B cell (primary cell): ENCODE results near the gene TRAP1. TPM values are rescaled to one million over a fixed set of nuclear protein-coding genes. Genes with fewer than 3 reads are reported as not detected.

Source experiments
- ATAC-seq: fragments of 200-7000 bp; cut with Tn5 transposase; one replicate; pipeline ENCODE4 v1.10.0; 2021; ENCODE audit warnings: low read depth, mild to moderate bottlenecking, moderate number of reproducible peaks, moderate library complexity
- CTCF ChIA-PET: fragments of 350-600 bp; sonication (Branson Sonifier 250); formaldehyde crosslinking; loops from one replicate; lab custom pipeline; 2021; ENCODE audit warnings: antibody characterized with exemption, inconsistent platforms; lab: Charles Lee
- POLR2A ChIA-PET: fragments of 350-600 bp; sonication (Branson Sonifier 250); formaldehyde crosslinking; loops from one replicate; lab custom pipeline; 2021; ENCODE audit warnings: antibody characterized with exemption; lab: Charles Lee
- DNase-seq: peaks from one replicate; pipeline ENCODE4 v3.0.0; 2013
- H2AFZ ChIP-seq: 2 replicates; pipeline ENCODE4 v1.6.1; 2012; ENCODE audit warnings: mild to moderate bottlenecking, low read depth, low read length; ENCODE audit not compliant: insufficient read depth, poor library complexity, severe bottlenecking
- H3K27ac ChIP-seq, 2 donors: 1 replicate in 1 of 2; 2 replicates in 1 of 2; pipeline ENCODE4 v1.5.1; 2012 to 2013; ENCODE audit warnings: low read length in 2 of 2, mild to moderate bottlenecking in 2 of 2, moderate library complexity in 1 of 2
- H3K27me3 ChIP-seq, 4 experiments: fragments of 200-600 bp in 1 of 4; sonication (generic) in 1 of 4; replicated peaks in 1 of 4; 1 replicate in 2 of 4; 2 replicates in 2 of 4; pipeline versions ENCODE4 v1.6.1 to v1.7.0; 2013 to 2016; ENCODE audit warnings: low read length in 3 of 4, mild to moderate bottlenecking in 2 of 4, mixed read lengths in 1 of 4, moderate library complexity in 1 of 4; ENCODE audit not compliant: insufficient read depth in 4 of 4, control insufficient read depth in 3 of 4; ENCODE audit errors: control extremely low read depth in 1 of 4
- H3K36me3 ChIP-seq, 2 experiments: replicated peaks in 1 of 2; 1 replicate in 1 of 2; 2 replicates in 1 of 2; pipeline versions ENCODE4 v1.6.1 to v1.7.1; 2013; ENCODE audit warnings: low read length in 1 of 2; ENCODE audit not compliant: insufficient read depth in 2 of 2, control insufficient read depth in 1 of 2; ENCODE audit errors: control extremely low read depth in 1 of 2, extremely low read depth in 1 of 2
- H3K4me1 ChIP-seq, 2 donors: fragments of 200-600 bp in 1 of 2; sonication (generic) in 1 of 2; 1 replicate in 1 of 2; 2 replicates in 1 of 2; pipeline versions ENCODE4 v1.5.1 to v1.6.1; 2013 to 2017; ENCODE audit warnings: low read length in 2 of 2; ENCODE audit not compliant: control insufficient read depth in 2 of 2, insufficient read depth in 2 of 2
- H3K4me2 ChIP-seq: replicated peaks from 2 replicates; pipeline ENCODE3; 2012; ENCODE audit warnings: mild to moderate bottlenecking, low read depth, low read length; ENCODE audit not compliant: poor library complexity, severe bottlenecking
- H3K4me3 ChIP-seq, 5 experiments: fragments of 200-600 bp in 1 of 5; sonication (generic) in 1 of 5; 1 replicate in 3 of 5; 2 replicates in 2 of 5; pipeline versions ENCODE4 v1.5.1 to v1.7.0; 2011 to 2016; ENCODE audit warnings: low read length in 4 of 5, mild to moderate bottlenecking in 4 of 5, low read depth in 2 of 5, control low read depth in 1 of 5, moderate library complexity in 1 of 5; ENCODE audit not compliant: insufficient read depth in 1 of 5; ENCODE audit errors: control extremely low read depth in 1 of 5, extremely low read depth in 1 of 5
- H3K79me2 ChIP-seq: fragments of 200-600 bp; sonication (generic); one replicate; pipeline ENCODE4 v1.6.0; 2016; ENCODE audit warnings: low read length; ENCODE audit not compliant: control insufficient read depth, insufficient read depth
- H3K9ac ChIP-seq: fragments of 200-600 bp; sonication (generic); 2 replicates; pipeline ENCODE4 v1.6.1; 2017; ENCODE audit warnings: mild to moderate bottlenecking, low read length, moderate library complexity
- H3K9me3 ChIP-seq, 3 donors: one replicate each; pipeline versions ENCODE4 v1.6.1 to v1.7.1; 2013; ENCODE audit warnings: low read length in 2 of 3; ENCODE audit not compliant: control insufficient read depth in 2 of 3, insufficient read depth in 1 of 3; ENCODE audit errors: control extremely low read depth in 1 of 3
- H4K20me1 ChIP-seq: 2 replicates; pipeline ENCODE4 v1.6.0; 2012; ENCODE audit warnings: mild to moderate bottlenecking, low read length; ENCODE audit not compliant: insufficient read depth, control insufficient read depth, poor library complexity, severe bottlenecking
- H3K27ac Mint-ChIP-seq: one replicate; pipeline ENCODE4 v1.8.0; 2021; ENCODE audit warnings: mixed read lengths
- H3K27me3 Mint-ChIP-seq: one replicate; pipeline ENCODE4 v1.8.0; 2021; ENCODE audit warnings: mixed read lengths
- H3K4me1 Mint-ChIP-seq: one replicate; pipeline ENCODE4 v1.8.0; 2021; ENCODE audit warnings: mixed read lengths
- H3K4me3 Mint-ChIP-seq: one replicate; pipeline ENCODE4 v1.8.0; 2021; ENCODE audit warnings: mixed read lengths
- H3K9me3 Mint-ChIP-seq: one replicate; pipeline ENCODE4 v1.8.0; 2022; ENCODE audit warnings: mixed read lengths; ENCODE audit not compliant: insufficient read depth
- CTCF ChIP-seq: fragments of 200-600 bp; IDR thresholded peaks from one replicate; pipeline ENCODE4 v1.8.0; 2022; ENCODE audit warnings: antibody characterized with exemption, mild to moderate bottlenecking
- EZH2 ChIP-seq: IDR thresholded peaks from 2 replicates; pipeline ENCODE4 v1.6.1; 2012; ENCODE audit warnings: borderline replicate concordance, low read depth, mild to moderate bottlenecking, moderate library complexity, low read length; ENCODE audit not compliant: insufficient read depth, poor library complexity, severe bottlenecking
- WGBS: methylation state at CpG from one replicate; pipeline ENCODE4 v1.1.5; 2013; ENCODE audit warnings: missing lambda C conversion rate; ENCODE audit not compliant: insufficient coverage; 5-methylcytosine and 5-hydroxymethylcytosine counted together
- intact Hi-C: fragments of 100-400 bp; cut with micrococcal nuclease; formaldehyde crosslinking; loops from one replicate; pipeline ENCODE4 v1.10.0; 2022
- polyA plus RNA-seq: library from polyadenylated mRNA; depleted of rRNA; stranded (reverse); fragments of >200 nt; gene quantifications from 2 replicates; pipeline ENCODE4 v1.2.3, GENCODE V29; 2012
- total RNA-seq, 2 donors: library from RNA; stranded (reverse); fragments of 120-200 nt in 1 of 2; gene quantifications; 1 replicate in 1 of 2; 2 replicates in 1 of 2; pipeline versions ENCODE4 v1.2.3 to v1.2.4, GENCODE V29; 2013 to 2022

TRAP1 gene
- total and polyA plus RNA-seq, 2 donors (not counting 1 experiment from before 2014, with no cell fraction given), result 51.1 to 88.4 TPM

GRCh38 chr16:3701531-3701930 lies 15.8 kb downstream of the TRAP1 start:
- H3K27me3 ChIP-seq, result no peaks in the 10 kb centered on the region
- WGBS, result no CpG with 5 or more reads among the region's 4 CpGs

GRCh38 chr16:3698941-3699340 lies 18.4 kb downstream of the TRAP1 start:
- CTCF ChIA-PET, result interaction anchor here (1.5 kb wide), 1 partner anchor 8 kb away, joined by 9 read pairs; no protein-coding TSS in a partner anchor
- no peak for DNase-seq
- H3K27me3 ChIP-seq, result no peaks in the 10 kb centered on the region
- H3K9me3 ChIP-seq, result peaks cover 0 to 7% (median 0%) of the 10 kb centered on the region in 3 donors
- H3K4me1 Mint-ChIP-seq, result peaks cover 8% of the 10 kb centered on the region
- no peak overlapping the region for H3K4me3 Mint-ChIP-seq
- no peaks in the 10 kb centered on the region for H3K9me3 Mint-ChIP-seq
- no peak for TF ChIP-seq EZH2
- TF ChIP-seq CTCF, result no peak
- H3K27me3 Mint-ChIP-seq, result no peaks in the 10 kb centered on the region
- H3K4me1 ChIP-seq, result no peaks in the 10 kb centered on the region
- no peak for ATAC-seq
- H3K9ac ChIP-seq, result no peak overlapping the region
- no peak overlapping the region for H3K4me2 ChIP-seq
- no peaks in the 10 kb centered on the region for H3K36me3 ChIP-seq
- no peak overlapping the region for H2AFZ ChIP-seq
- H3K27ac ChIP-seq, result no peak overlapping the region
- POLR2A ChIA-PET, result no interaction called here
- intact Hi-C loops, result no loop called here
- no peaks in the 10 kb centered on the region for H4K20me1 ChIP-seq
- H3K27ac Mint-ChIP-seq, result no peak overlapping the region
- WGBS, result 17% methylated on average over 3 of the region's 4 CpGs
- H3K4me3 ChIP-seq, result no peak overlapping the region
- H3K79me2 ChIP-seq, result peaks cover 28% of the 10 kb centered on the region

More at GRCh38 chr16:3701531-3701930, 15.8 kb downstream of the TRAP1 start:
- H3K4me1 ChIP-seq, result no peaks in the 10 kb centered on the region
- Mint-ChIP-seq H3K4me3 (no peak overlapping the region), H3K27me3 (no peaks in the 10 kb centered on the region), H3K27ac (no peak overlapping the region), H3K4me1 (peaks cover 6% of the 10 kb centered on the region), H3K9me3 (no peaks in the 10 kb centered on the region)
- H4K20me1 ChIP-seq, result no peaks in the 10 kb centered on the region
- H3K4me3 ChIP-seq, result no peak overlapping the region
- TF ChIP-seq CTCF (no peak), EZH2 (no peak)
- ATAC-seq, result no peak
- H3K79me2 ChIP-seq, result peaks cover 22% of the 10 kb centered on the region
- CTCF ChIA-PET, result interaction anchor here (0.7 to 1.1 kb wide), 3 partner anchors 10 to 13 kb away, joined by 3 to 4 read pairs (median 4); no protein-coding TSS in a partner anchor
- POLR2A ChIA-PET, result interaction anchor here (0.6 to 1.1 kb wide), 3 partner anchors 10 to 96 kb away, joined by 8 read pairs; no protein-coding TSS in a partner anchor
- H3K4me2 ChIP-seq, result no peak overlapping the region
- H3K9me3 ChIP-seq, result peaks cover 0 to 7% (median 0%) of the 10 kb centered on the region in 3 donors
- DNase-seq, result no peak
- H2AFZ ChIP-seq, result no peak overlapping the region
- no peaks in the 10 kb centered on the region for H3K36me3 ChIP-seq
- no peak overlapping the region for H3K9ac ChIP-seq
- intact Hi-C loops, result no loop called here
- no peak overlapping the region for H3K27ac ChIP-seq
